Caco-2 (cell line): Measurements from ENCODE around the gene KHDRBS2. TPM values are rescaled to one million over a fixed set of nuclear protein-coding genes. Genes with fewer than 3 reads are reported as not detected.
"Not testable (repeated sequence)": the region's sequence is repeated elsewhere in the genome, so short reads cannot be mapped to it uniquely, and the experiment has no call there.

Experiments
- BruUV-seq: library from RNA; stranded (reverse); fragments of 400-500 nt; replicated peaks from 2 replicates; lab custom pipeline; 2021; lab: Mats Ljungman, UMichigan
- CTCF ChIA-PET: fragments of 300-600 bp; sonication (Branson Sonifier 250); formaldehyde crosslinking; loops from one replicate; lab custom pipeline; 2022; ENCODE audit warnings: antibody characterized with exemption; lab: Charles Lee
- POLR2A ChIA-PET: fragments of 300-600 bp; sonication (Branson Sonifier 250); formaldehyde crosslinking; loops from one replicate; lab custom pipeline; 2022; ENCODE audit warnings: antibody characterized with exemption; lab: Charles Lee
- DNase-seq, 2 experiments: peaks; one replicate each; pipeline versions ENCODE4 v3.0.0 to v3.0.0-alpha.2; 2020 to 2022
- H3K27me3 ChIP-seq: replicated peaks from 2 replicates; pipeline ENCODE4 v1.6.0; 2011; ENCODE audit warnings: low read length; ENCODE audit not compliant: control insufficient read depth, insufficient read depth
- H3K36me3 ChIP-seq: 2 replicates; pipeline ENCODE4 v1.5.1; 2011; ENCODE audit warnings: low read length; ENCODE audit not compliant: control insufficient read depth, insufficient read depth
- H3K4me1 ChIP-seq: fragments of 250-450 bp; sonication (Bioruptor Pico); 2 replicates; pipeline ENCODE4 v1.5.1; 2020; ENCODE audit warnings: mild to moderate bottlenecking
- H3K4me3 ChIP-seq: 2 replicates; pipeline ENCODE4 v1.5.1; 2011; ENCODE audit warnings: low read depth, mild to moderate bottlenecking, control low read depth, low read length
- H3K9me3 ChIP-seq: fragments of 250-450 bp; sonication (Bioruptor Pico); 2 replicates; pipeline ENCODE4 v1.5.1; 2020; ENCODE audit warnings: mild to moderate bottlenecking, moderate library complexity
- H3K27ac Mint-ChIP-seq: one replicate; pipeline ENCODE4 v1.8.0; 2022; ENCODE audit warnings: mixed read lengths; ENCODE audit not compliant: unreplicated experiment
- H3K27me3 Mint-ChIP-seq: one replicate; pipeline ENCODE4 v1.8.0; 2022; ENCODE audit warnings: mixed read lengths; ENCODE audit not compliant: insufficient read depth, unreplicated experiment
- H3K36me3 Mint-ChIP-seq: one replicate; pipeline ENCODE4 v1.8.0; 2022; ENCODE audit warnings: mild to moderate bottlenecking, mixed read lengths; ENCODE audit not compliant: insufficient read depth, unreplicated experiment
- H3K4me1 Mint-ChIP-seq: one replicate; pipeline ENCODE4 v1.8.0; 2022; ENCODE audit warnings: low read depth, mixed read lengths; ENCODE audit not compliant: unreplicated experiment
- H3K4me3 Mint-ChIP-seq: one replicate; pipeline ENCODE4 v1.8.0; 2022; ENCODE audit warnings: mild to moderate bottlenecking, moderate library complexity, mixed read lengths; ENCODE audit not compliant: unreplicated experiment
- H3K9me3 Mint-ChIP-seq: one replicate; pipeline ENCODE4 v1.8.0; 2022; ENCODE audit warnings: mixed read lengths; ENCODE audit not compliant: unreplicated experiment
- CTCF ChIP-seq, 2 experiments: fragments of 200-600 bp in 1 of 2; IDR thresholded peaks; 1 replicate in 1 of 2; 2 replicates in 1 of 2; pipeline versions ENCODE4 v1.5.1 to v1.8.0; 2011 to 2022; ENCODE audit warnings: antibody characterized with exemption in 1 of 2, control low read depth in 1 of 2, inconsistent platforms in 1 of 2, low read depth in 1 of 2, low read length in 1 of 2, mild to moderate bottlenecking in 1 of 2, moderate library complexity in 1 of 2; ENCODE audit not compliant: insufficient read depth in 1 of 2, severe bottlenecking in 1 of 2, unreplicated experiment in 1 of 2
- intact Hi-C: fragments of 100-400 bp; cut with micrococcal nuclease; formaldehyde crosslinking; loops from one replicate; pipeline ENCODE4 v1.10.0; 2022; ENCODE audit not compliant: unreplicated experiment
- total RNA-seq: library from RNA; stranded (reverse); gene quantifications from 2 replicates; pipeline ENCODE4 v1.2.3, GENCODE V29; 2022

The KHDRBS2 gene
- total RNA-seq, 1 experiment from 2014 or later: not detected

GRCh38 chr6:61787998-61788397 is 498.0 kb downstream of the KHDRBS2 start:
- no peaks in the 10 kb centered on the region for H3K9me3 ChIP-seq
- H3K4me3 ChIP-seq: no peak overlapping the region
- no TSS peak for BruUV-seq
- no peaks in the 10 kb centered on the region for H3K27me3 Mint-ChIP-seq
- no peak for DNase-seq
- no peak overlapping the region for H3K4me3 Mint-ChIP-seq
- no peaks in the 10 kb centered on the region for H3K9me3 Mint-ChIP-seq
- no peak overlapping the region for H3K27ac Mint-ChIP-seq
- H3K4me1 ChIP-seq: no peaks in the 10 kb centered on the region
- no peaks in the 10 kb centered on the region for H3K36me3 Mint-ChIP-seq
- intact Hi-C loops: no loop called here
- no peaks in the 10 kb centered on the region for H3K27me3 ChIP-seq
- ChIA-PET POLR2A (no interaction called here), CTCF (no interaction called here)
- no peaks in the 10 kb centered on the region for H3K36me3 ChIP-seq
- TF ChIP-seq CTCF (IDR thresholded peaks at IDR 0.05; ENCODE audit: insufficient read depth in 1 of 2, low read depth in 1 of 2, low read length in 1 of 2, severe bottlenecking in 1 of 2, unreplicated experiment in 1 of 2): no peak
- no peaks in the 10 kb centered on the region for H3K4me1 Mint-ChIP-seq

DNA sequence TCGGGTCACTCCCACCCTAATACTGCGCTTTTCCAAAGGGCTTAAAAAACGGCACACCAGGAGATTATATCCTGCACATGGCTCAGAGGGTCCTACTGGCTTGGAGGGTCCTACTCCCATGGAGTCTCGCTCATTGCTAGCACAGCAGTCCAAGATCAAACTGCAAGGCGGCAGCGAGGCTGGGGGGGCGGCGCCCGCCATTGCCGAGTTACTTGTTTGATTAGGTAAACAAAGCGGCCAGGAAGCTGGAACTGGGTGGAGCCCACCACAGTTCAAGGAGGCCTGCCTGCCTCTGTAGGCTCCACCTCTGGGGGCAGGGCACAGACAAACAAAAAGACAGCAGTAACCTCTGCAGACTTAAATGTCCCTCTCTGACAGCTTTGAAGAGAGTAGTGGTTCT is 516.6 kb downstream of the KHDRBS2 start:
- H3K27ac Mint-ChIP-seq, DNase-seq, POLR2A ChIA-PET, H3K9me3 ChIP-seq, intact Hi-C loops, BruUV-seq, H3K27me3 Mint-ChIP-seq, H3K36me3 Mint-ChIP-seq, H3K4me3 ChIP-seq, H3K36me3 ChIP-seq, H3K4me1 Mint-ChIP-seq, H3K27me3 ChIP-seq, H3K4me3 Mint-ChIP-seq, CTCF ChIA-PET, H3K4me1 ChIP-seq: not testable (repeated sequence)
- peaks cover 26% of the 10 kb centered on the region for H3K9me3 Mint-ChIP-seq

GRCh38 chr6:61755739-61756138 is 530.3 kb downstream of the KHDRBS2 start:
- no peak overlapping the region for H3K27ac Mint-ChIP-seq
- TF ChIP-seq CTCF (IDR thresholded peaks at IDR 0.05; ENCODE audit: insufficient read depth in 1 of 2, low read depth in 1 of 2, low read length in 1 of 2, severe bottlenecking in 1 of 2, unreplicated experiment in 1 of 2): no peak
- H3K9me3 Mint-ChIP-seq: no peaks in the 10 kb centered on the region

GRCh38 chr6:61751986-61752385 is 534.0 kb downstream of the KHDRBS2 start:
- no peak for TF ChIP-seq CTCF (IDR thresholded peaks at IDR 0.05; ENCODE audit: insufficient read depth in 1 of 2, low read depth in 1 of 2, low read length in 1 of 2, severe bottlenecking in 1 of 2, unreplicated experiment in 1 of 2)
- no TSS peak for BruUV-seq
- no peak overlapping the region for H3K27ac Mint-ChIP-seq
- intact Hi-C loops: no loop called here
- no peaks in the 10 kb centered on the region for H3K36me3 Mint-ChIP-seq
- H3K4me3 ChIP-seq: no peak overlapping the region
- no peaks in the 10 kb centered on the region for H3K4me1 Mint-ChIP-seq
- H3K36me3 ChIP-seq: no peaks in the 10 kb centered on the region
- POLR2A ChIA-PET: no interaction called here
- H3K27me3 ChIP-seq: no peaks in the 10 kb centered on the region
- CTCF ChIA-PET: no interaction called here
- no peaks in the 10 kb centered on the region for H3K9me3 Mint-ChIP-seq
- no peaks in the 10 kb centered on the region for H3K9me3 ChIP-seq
- no peaks in the 10 kb centered on the region for H3K27me3 Mint-ChIP-seq
- H3K4me1 ChIP-seq: no peaks in the 10 kb centered on the region
- H3K4me3 Mint-ChIP-seq: no peak overlapping the region
- DNase-seq: no peak

More at GRCh38 chr6:61755739-61756138, 530.3 kb downstream of the KHDRBS2 start:
- BruUV-seq: no TSS peak
- no peaks in the 10 kb centered on the region for H3K9me3 ChIP-seq
- no peaks in the 10 kb centered on the region for H3K27me3 ChIP-seq
- CTCF ChIA-PET: no interaction called here
- H3K27me3 Mint-ChIP-seq: peaks cover 5% of the 10 kb centered on the region
- no peaks in the 10 kb centered on the region for H3K36me3 Mint-ChIP-seq
- H3K4me3 ChIP-seq: no peak overlapping the region
- DNase-seq: no peak
- POLR2A ChIA-PET: no interaction called here
- no peaks in the 10 kb centered on the region for H3K4me1 Mint-ChIP-seq
- no peaks in the 10 kb centered on the region for H3K4me1 ChIP-seq
- intact Hi-C loops: no loop called here
- no peaks in the 10 kb centered on the region for H3K36me3 ChIP-seq
- H3K4me3 Mint-ChIP-seq: no peak overlapping the region
